C4-2B (cell line): ENCODE data around the gene RTKN.

Experiments
- H3K27ac ChIP-seq: fragments of 450-650 bp; 2 replicates; pipeline ENCODE4 v1.5.1; 2017
- ZFX ChIP-seq: fragments of 450-650 bp; IDR thresholded peaks from 2 replicates; pipeline ENCODE4 v1.6.1; 2017
- TF ChIP-seq, protein P1 (sequence below): fragments of 450-650 bp; conservative IDR thresholded peaks from 2 replicates; pipeline ENCODE4 v1.5.1; 2017; ENCODE audit warnings: mild to moderate bottlenecking

RTKN gene

DNA sequence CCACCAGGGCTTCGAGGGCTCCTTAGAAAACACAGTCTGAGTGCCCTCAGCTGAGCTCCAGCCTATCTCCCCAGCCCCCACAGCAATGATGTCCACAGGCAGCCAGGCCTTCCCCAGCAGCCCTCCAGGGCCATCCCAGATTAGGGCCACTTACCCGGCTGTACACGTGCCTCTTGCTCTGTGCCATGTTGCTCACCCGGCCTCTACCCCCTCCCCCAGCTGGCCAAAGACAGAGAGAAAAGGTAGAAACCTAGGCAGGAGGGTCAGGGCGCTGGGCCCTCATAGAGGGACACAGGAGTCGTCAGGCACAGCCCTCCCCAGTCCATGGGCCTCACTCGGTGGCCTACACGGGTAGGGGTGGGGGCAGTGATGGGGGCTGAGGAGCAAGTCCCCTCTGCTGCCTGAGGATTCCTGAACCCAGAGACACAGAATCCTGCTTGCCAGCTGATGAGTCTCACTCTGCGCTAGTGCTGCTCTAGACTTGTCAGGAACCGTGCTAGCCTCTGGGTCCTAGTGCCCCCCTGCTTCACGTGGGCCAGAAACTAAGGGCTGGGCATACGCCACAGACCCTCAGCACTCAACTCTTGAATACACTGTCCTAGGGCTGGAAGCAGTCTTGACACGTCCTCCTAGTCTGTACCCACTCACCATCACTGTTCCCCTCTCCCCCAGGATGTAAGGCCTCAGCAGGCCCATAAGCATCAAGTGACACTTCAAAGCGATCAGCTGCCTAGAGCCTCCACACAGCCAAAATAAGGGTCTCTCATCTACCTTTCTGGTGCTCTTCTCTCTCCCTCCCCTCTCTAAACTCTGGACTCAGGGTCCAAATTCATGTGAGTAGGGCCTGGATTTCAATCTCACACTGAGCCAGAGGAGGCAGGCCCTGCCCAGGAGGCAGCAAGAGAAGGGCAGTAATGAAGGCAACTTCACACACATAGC lies 61.6 kb downstream of the RTKN start, which contains the start of gene DCTN1:
TSS of gene DCTN1 (minus strand) at position 461 of the 939 bp plus-strand sequence. CDS start at position 187, 274 bp downstream.
- TF ChIP-seq, protein P1, sequence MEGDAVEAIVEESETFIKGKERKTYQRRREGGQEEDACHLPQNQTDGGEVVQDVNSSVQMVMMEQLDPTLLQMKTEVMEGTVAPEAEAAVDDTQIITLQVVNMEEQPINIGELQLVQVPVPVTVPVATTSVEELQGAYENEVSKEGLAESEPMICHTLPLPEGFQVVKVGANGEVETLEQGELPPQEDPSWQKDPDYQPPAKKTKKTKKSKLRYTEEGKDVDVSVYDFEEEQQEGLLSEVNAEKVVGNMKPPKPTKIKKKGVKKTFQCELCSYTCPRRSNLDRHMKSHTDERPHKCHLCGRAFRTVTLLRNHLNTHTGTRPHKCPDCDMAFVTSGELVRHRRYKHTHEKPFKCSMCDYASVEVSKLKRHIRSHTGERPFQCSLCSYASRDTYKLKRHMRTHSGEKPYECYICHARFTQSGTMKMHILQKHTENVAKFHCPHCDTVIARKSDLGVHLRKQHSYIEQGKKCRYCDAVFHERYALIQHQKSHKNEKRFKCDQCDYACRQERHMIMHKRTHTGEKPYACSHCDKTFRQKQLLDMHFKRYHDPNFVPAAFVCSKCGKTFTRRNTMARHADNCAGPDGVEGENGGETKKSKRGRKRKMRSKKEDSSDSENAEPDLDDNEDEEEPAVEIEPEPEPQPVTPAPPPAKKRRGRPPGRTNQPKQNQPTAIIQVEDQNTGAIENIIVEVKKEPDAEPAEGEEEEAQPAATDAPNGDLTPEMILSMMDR = no peak
- TF ChIP-seq ZFX = no peak
- no peak within 1 kb of the TSS; the same call in 1 of the 2 replicates for H3K27ac ChIP-seq

DNA sequence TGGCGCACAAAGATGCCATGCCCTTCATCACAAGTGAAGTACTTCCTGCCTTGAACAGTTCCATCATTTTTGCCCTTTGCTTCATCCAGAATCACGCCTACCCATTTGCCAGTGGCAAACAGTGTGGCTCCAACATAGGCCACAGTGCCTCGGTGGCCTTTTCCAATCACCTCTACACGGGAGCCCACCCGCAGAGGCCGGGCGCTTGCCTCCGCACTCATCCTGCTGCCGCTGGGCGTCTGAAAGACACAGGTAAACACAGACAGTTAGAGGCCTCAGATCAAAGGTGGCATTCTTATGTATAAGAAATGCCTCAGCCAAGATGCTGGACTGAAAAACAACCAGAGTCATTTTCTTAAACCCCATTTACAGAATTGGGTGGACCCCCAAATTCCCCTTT lies 63.7 kb downstream of the RTKN start:
- TF ChIP-seq ZFX = no peak
- TF ChIP-seq, protein P1 = no peak
- no peak overlapping the region for H3K27ac ChIP-seq

DNA sequence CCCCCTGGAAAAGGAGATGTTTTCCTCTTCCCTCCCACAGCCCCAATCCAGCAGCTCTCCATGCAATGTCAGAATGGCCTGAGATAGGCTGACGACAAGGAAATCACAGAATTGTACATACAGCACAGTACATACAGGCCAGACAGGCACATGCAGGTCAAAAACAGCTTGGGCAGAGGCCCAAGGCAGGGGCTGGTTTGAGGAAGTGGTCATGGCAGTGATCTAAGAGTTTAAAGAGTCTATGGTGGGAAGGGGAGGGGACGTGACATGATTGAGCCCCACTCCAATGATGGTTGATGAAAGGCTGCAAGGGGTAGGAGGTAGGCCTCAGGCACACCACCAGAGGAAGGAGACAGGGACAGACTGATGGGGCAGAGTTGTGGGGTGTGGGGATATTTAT lies 65.9 kb downstream of the RTKN start:
- TF ChIP-seq, protein P1 = no peak
- no peak for TF ChIP-seq ZFX
- H3K27ac ChIP-seq = no peak overlapping the region
